CD14-positive monocyte (primary cell): Measurements from ENCODE around the gene MAGEA8. TPM values are rescaled to one million over a fixed set of nuclear protein-coding genes. Genes with fewer than 3 reads are reported as not detected.

ENCODE experiments used
- DNase-seq, 3 donors: peaks; one replicate each; pipeline ENCODE4 v3.0.0-alpha.2; 2011 to 2022
- H2AFZ ChIP-seq: 2 replicates; pipeline ENCODE4 v1.6.0; 2012; ENCODE audit warnings: mild to moderate bottlenecking, low read depth, low read length, inconsistent platforms; ENCODE audit not compliant: insufficient read depth, poor library complexity, severe bottlenecking
- H3K27ac ChIP-seq, 2 donors: 1 replicate in 1 of 2; 2 replicates in 1 of 2; pipeline ENCODE4 v1.5.1; 2012 to 2013; ENCODE audit warnings: low read length in 2 of 2, control low read depth in 1 of 2, inconsistent platforms in 1 of 2, low read depth in 1 of 2, mild to moderate bottlenecking in 1 of 2
- H3K27me3 ChIP-seq, 2 donors: one replicate each; pipeline versions ENCODE4 v1.6.0 to v1.6.1; 2011 to 2013; ENCODE audit warnings: low read length in 2 of 2; ENCODE audit not compliant: control insufficient read depth in 2 of 2, insufficient read depth in 2 of 2
- H3K36me3 ChIP-seq, 2 donors: replicated peaks in 1 of 2; 1 replicate in 1 of 2; 2 replicates in 1 of 2; pipeline versions ENCODE4 v1.5.1 to v1.6.1; 2012 to 2013; ENCODE audit warnings: low read length in 2 of 2, control low read depth in 1 of 2, inconsistent platforms in 1 of 2, mild to moderate bottlenecking in 1 of 2; ENCODE audit not compliant: insufficient read depth in 2 of 2, control insufficient read depth in 1 of 2
- H3K4me1 ChIP-seq, 2 donors: 1 replicate in 1 of 2; 2 replicates in 1 of 2; pipeline versions ENCODE4 v1.5.1 to v1.6.1; 2012 to 2013; ENCODE audit warnings: low read length in 2 of 2, control low read depth in 1 of 2, inconsistent platforms in 1 of 2, mild to moderate bottlenecking in 1 of 2, moderate library complexity in 1 of 2; ENCODE audit not compliant: insufficient read depth in 2 of 2, control insufficient read depth in 1 of 2
- H3K4me2 ChIP-seq: replicated peaks from 2 replicates; pipeline ENCODE3; 2012; ENCODE audit warnings: low read length, moderate library complexity, mild to moderate bottlenecking; ENCODE audit not compliant: poor library complexity, severe bottlenecking; ENCODE audit errors: extremely low read depth
- H3K4me3 ChIP-seq, 3 experiments: fragments of 200-600 bp in 1 of 3; sonication (generic) in 1 of 3; replicated peaks in 1 of 3; 1 replicate in 2 of 3; 2 replicates in 1 of 3; pipeline ENCODE4 v1.5.1; 2011 to 2013; ENCODE audit warnings: low read length in 3 of 3, mild to moderate bottlenecking in 3 of 3, control low read depth in 2 of 3, low read depth in 2 of 3, inconsistent platforms in 1 of 3, moderate library complexity in 1 of 3
- H3K79me2 ChIP-seq: 2 replicates; pipeline ENCODE4 v1.6.0; 2012; ENCODE audit warnings: mild to moderate bottlenecking, control low read depth, inconsistent platforms, low read length, moderate library complexity; ENCODE audit not compliant: insufficient read depth
- H3K9ac ChIP-seq: 2 replicates; pipeline ENCODE4 v1.6.0; 2017; ENCODE audit warnings: low read length, mild to moderate bottlenecking; ENCODE audit not compliant: insufficient read depth, poor library complexity, severe bottlenecking
- H3K9me3 ChIP-seq, 2 donors: replicated peaks in 1 of 2; 1 replicate in 1 of 2; 2 replicates in 1 of 2; pipeline versions ENCODE4 v1.5.1 to v1.6.1; 2012 to 2013; ENCODE audit warnings: low read length in 2 of 2, control low read depth in 1 of 2; ENCODE audit not compliant: control insufficient read depth in 1 of 2, insufficient read depth in 1 of 2
- H4K20me1 ChIP-seq: 2 replicates; pipeline ENCODE4 v1.6.0; 2012; ENCODE audit warnings: mild to moderate bottlenecking, low read length, control low read depth, moderate library complexity; ENCODE audit not compliant: insufficient read depth
- H3K27ac Mint-ChIP-seq, 7 donors: one replicate each; pipeline ENCODE4 v1.8.0; 2020; ENCODE audit warnings: mild to moderate bottlenecking in 7 of 7, mixed read lengths in 7 of 7, moderate library complexity in 6 of 7, inconsistent platforms in 2 of 7
- H3K27me3 Mint-ChIP-seq, 3 donors: one replicate each; pipeline ENCODE4 v1.8.0; 2021 to 2022; ENCODE audit warnings: low read depth in 3 of 3, mild to moderate bottlenecking in 3 of 3, mixed read lengths in 3 of 3, moderate library complexity in 3 of 3, inconsistent platforms in 1 of 3
- H3K36me3 Mint-ChIP-seq, 2 donors: one replicate each; pipeline ENCODE4 v1.8.0; 2020; ENCODE audit warnings: mixed read lengths in 2 of 2, inconsistent platforms in 1 of 2, mild to moderate bottlenecking in 1 of 2
- H3K4me1 Mint-ChIP-seq: one replicate; pipeline ENCODE4 v1.8.0; 2020; ENCODE audit warnings: mild to moderate bottlenecking, mixed read lengths
- H3K4me3 Mint-ChIP-seq, 2 donors: one replicate each; pipeline ENCODE4 v1.8.0; 2020; ENCODE audit warnings: mild to moderate bottlenecking in 2 of 2, mixed read lengths in 2 of 2, moderate library complexity in 1 of 2
- H3K9me3 Mint-ChIP-seq, 7 donors: one replicate each; pipeline ENCODE4 v1.8.0; 2020 to 2022; ENCODE audit warnings: mixed read lengths in 7 of 7, mild to moderate bottlenecking in 6 of 7, moderate library complexity in 6 of 7, inconsistent platforms in 2 of 7
- CTCF ChIP-seq: fragments of 200-600 bp; IDR thresholded peaks from one replicate; pipeline ENCODE4 v1.8.0; 2022; ENCODE audit warnings: antibody characterized with exemption, mild to moderate bottlenecking
- intact Hi-C, 2 donors: fragments of 100-400 bp; cut with micrococcal nuclease; formaldehyde crosslinking; loops; one replicate each; pipeline versions ENCODE4 v1.15.0 to v1.15.1; 2023
- polyA plus RNA-seq, 3 donors: library from polyadenylated mRNA; depleted of rRNA in 1 of 3; unstranded in 2 of 3; stranded (reverse) in 1 of 3; fragments of 300-500 nt in 2 of 3; fragments of >200 nt in 1 of 3; fragmentation: Illumina TruSeq in 2 of 3; gene quantifications; 1 replicate in 2 of 3; 2 replicates in 1 of 3; pipeline ENCODE4 v1.2.3, GENCODE V29; 2012 to 2021

Gene MAGEA8
- polyA plus RNA-seq, 3 donors, result not detected

GRCh38 chrX:149837167-149837566, 43.8 kb upstream of the MAGEA8 start:
- H3K36me3 Mint-ChIP-seq, result no peaks in the 10 kb centered on the region
- peaks cover 0 to 7% (median 0%) of the 10 kb centered on the region in 3 donors for H3K27me3 Mint-ChIP-seq
- Histone ChIP-seq H3K4me2 (no peak overlapping the region), H3K4me1 (no peaks in the 10 kb centered on the region), H3K27ac (no peak overlapping the region), H3K4me3 (no peak overlapping the region), H2AFZ (no peak overlapping the region), H4K20me1 (no peaks in the 10 kb centered on the region), H3K27me3 (peaks cover 0 to 2% of the 10 kb centered on the region in 2 donors), H3K9me3 (no peaks in the 10 kb centered on the region), H3K36me3 (no peaks in the 10 kb centered on the region), H3K79me2 (no peaks in the 10 kb centered on the region), H3K9ac (no peak overlapping the region)
- intact Hi-C loops, result no loop called here
- no peaks in the 10 kb centered on the region for H3K4me1 Mint-ChIP-seq
- DNase-seq, result no peak
- H3K4me3 Mint-ChIP-seq, result no peak overlapping the region
- TF ChIP-seq CTCF, result no peak
- peaks cover 0 to 3% (median 0%) of the 10 kb centered on the region in 7 donors for H3K9me3 Mint-ChIP-seq
- no peak overlapping the region for H3K27ac Mint-ChIP-seq

GRCh38 chrX:149837639-149838038, 43.3 kb upstream of the MAGEA8 start:
- Histone ChIP-seq H3K27me3 (peaks cover 0 to 2% of the 10 kb centered on the region in 2 donors), H4K20me1 (no peaks in the 10 kb centered on the region), H3K4me3 (no peak overlapping the region), H3K4me2 (no peak overlapping the region), H3K4me1 (no peaks in the 10 kb centered on the region), H3K9ac (no peak overlapping the region), H2AFZ (no peak overlapping the region), H3K79me2 (no peaks in the 10 kb centered on the region), H3K36me3 (no peaks in the 10 kb centered on the region), H3K27ac (no peak overlapping the region), H3K9me3 (no peaks in the 10 kb centered on the region)
- H3K27me3 Mint-ChIP-seq, result peaks cover 0 to 5% (median 0%) of the 10 kb centered on the region in 3 donors
- H3K36me3 Mint-ChIP-seq, result no peaks in the 10 kb centered on the region
- intact Hi-C loops, result no loop called here
- peaks cover 0 to 3% (median 0%) of the 10 kb centered on the region in 7 donors for H3K9me3 Mint-ChIP-seq
- TF ChIP-seq CTCF, result no peak
- H3K4me1 Mint-ChIP-seq, result no peaks in the 10 kb centered on the region
- H3K4me3 Mint-ChIP-seq, result no peak overlapping the region
- no peak for DNase-seq
- H3K27ac Mint-ChIP-seq, result no peak overlapping the region
